Measurements from ENCODE around the gene ITPRIPL2.

The ITPRIPL2 gene

GRCh38 chr16:19163215-19163614, 49.5 kb downstream of the ITPRIPL2 start:
- TF ChIP-seq CTCF (IDR thresholded peaks at IDR 0.05; ENCODE audit: extremely low read depth, missing control alignments): no peak
- DNase-seq (ENCODE audit: low spot score): no peak

DNA sequence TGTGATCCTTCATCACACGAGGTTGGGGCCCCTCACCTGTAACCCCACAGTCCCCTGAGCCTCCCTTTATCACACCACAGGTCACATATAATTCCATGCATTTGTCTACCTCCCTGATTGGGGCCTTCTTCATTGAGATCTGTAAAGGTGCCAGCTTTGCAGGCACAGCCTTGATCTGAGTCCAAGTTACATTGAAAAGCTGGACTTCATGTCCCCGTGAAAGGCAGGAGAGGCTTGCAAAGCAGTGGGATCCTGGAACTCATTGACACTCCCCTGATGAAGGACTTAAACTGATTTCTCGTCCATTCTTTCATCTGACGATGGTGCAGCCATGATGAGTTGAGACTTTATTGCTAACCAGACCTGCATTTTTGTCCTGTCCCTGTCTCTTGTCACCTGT, 50.5 kb downstream of the ITPRIPL2 start:
- no peak for DNase-seq (ENCODE audit: low spot score)
- no peak for TF ChIP-seq CTCF (IDR thresholded peaks at IDR 0.05; ENCODE audit: extremely low read depth, missing control alignments)

DNA sequence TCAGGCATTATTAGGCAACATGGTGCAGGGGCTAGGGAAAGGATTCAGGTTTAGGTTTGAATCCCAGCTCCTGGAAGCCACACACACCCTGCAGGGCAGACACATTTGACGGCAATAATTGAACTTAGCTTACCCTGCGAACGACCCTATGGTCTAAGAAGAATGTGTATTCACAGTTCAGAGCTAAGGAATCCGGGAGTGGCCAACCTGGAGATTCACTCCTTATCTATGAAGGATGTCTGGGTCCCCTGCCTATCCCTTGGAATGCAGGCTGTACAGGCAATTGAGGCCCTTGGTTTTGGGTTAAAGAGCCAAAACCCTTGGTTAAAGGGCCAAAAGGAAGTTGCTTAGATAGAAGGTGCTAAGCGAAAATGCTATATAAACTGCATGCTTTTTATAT, 51.3 kb downstream of the ITPRIPL2 start:
- DNase-seq (ENCODE audit: low spot score): no peak
- TF ChIP-seq CTCF (IDR thresholded peaks at IDR 0.05; ENCODE audit: extremely low read depth, missing control alignments): no peak

- DNase-seq (ENCODE audit: low spot score): no peak
- TF ChIP-seq CTCF (IDR thresholded peaks at IDR 0.05; ENCODE audit: extremely low read depth, missing control alignments): no peak
These were observed 52.7 kb downstream of the ITPRIPL2 start for GRCh38 chr16:19166500-19166899.

DNA sequence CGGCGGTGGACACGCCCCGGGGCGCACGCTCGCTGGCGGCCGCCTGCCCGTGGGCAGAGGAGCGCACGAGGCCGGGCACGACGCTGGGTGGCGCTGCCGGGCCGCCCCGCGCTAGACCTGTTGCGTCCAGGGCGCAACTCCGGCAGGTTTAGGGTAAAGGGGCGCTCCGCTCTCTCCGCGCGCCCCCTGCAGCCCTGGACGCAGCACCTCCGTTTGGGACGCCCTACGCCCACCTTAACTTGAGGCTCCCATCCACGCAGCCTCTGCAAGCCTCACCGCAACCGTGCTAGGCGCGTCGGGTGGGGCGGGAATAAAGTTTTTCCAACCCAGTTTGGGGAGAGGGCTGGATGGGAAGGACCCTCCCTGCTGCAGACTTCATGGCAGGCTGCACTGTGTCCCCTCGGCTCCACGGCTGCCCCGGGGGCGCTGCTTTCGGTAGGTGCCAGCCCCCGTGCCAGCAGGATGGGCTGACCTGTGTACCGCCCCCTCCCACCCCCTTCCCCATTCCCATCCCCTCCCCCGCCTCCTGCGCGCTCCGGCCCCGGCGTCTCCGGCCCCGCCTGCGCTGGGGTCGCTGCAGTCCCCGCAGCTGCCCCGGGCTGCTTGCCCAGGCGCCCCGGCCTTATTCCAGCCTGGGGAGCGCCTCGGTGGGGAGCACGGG, 54.1 kb downstream of the ITPRIPL2 start, which contains the start of gene SYT17:
SYT17 (plus strand) TSS at position 531 of the 661 bp plus-strand sequence. CDS start 407 bp downstream, outside the sequence.
- DNase-seq (ENCODE audit: low spot score): peak; percentile 93
- TF ChIP-seq CTCF (IDR thresholded peaks at IDR 0.05; ENCODE audit: extremely low read depth, missing control alignments): peak; percentile 83

- no peak for TF ChIP-seq CTCF (IDR thresholded peaks at IDR 0.05; ENCODE audit: extremely low read depth, missing control alignments)
- DNase-seq (ENCODE audit: low spot score): peak; percentile 48
These were observed 54.8 kb downstream of the ITPRIPL2 start for GRCh38 chr16:19168371-19169081.

DNA sequence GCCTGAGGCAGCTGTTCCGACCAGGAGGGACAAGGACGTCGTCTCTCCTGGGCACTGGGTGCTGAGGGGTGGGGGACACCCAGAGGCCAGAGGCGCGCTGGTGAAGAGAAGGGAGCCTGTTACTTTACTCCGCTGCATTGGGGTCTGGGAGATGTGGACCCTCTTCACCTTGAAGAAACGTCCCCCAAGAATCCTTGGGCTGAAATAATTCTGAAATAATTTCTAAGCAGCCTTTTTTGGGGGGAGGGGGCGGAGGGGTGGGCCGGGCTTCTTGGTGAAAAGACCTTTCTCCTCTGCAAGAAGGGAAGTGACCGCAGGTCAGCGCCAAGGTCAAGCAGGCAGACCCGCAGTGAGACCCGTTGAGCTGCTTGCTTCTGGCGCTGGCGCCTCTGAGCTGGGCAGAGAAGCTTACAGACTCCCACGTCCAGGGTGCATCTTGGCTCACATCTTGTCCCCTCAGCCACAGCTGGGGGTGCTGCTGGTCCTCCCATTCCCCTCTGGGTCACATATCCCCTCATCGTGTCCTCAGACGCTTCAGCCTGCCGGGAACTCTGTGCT, 55.4 kb downstream of the ITPRIPL2 start:
- TF ChIP-seq CTCF (IDR thresholded peaks at IDR 0.05; ENCODE audit: extremely low read depth, missing control alignments): no peak
- no peak for DNase-seq (ENCODE audit: low spot score)
